Left ventricle myocardium inferior (tissue), 1 donor: ENCODE data around the gene RSAD2. TPM values are rescaled to one million over a fixed set of nuclear protein-coding genes. Genes with fewer than 3 reads are reported as not detected.

Experiments
- DNase-seq: peaks from one replicate; pipeline ENCODE4 v3.0.0-alpha.2; 2020
- H3K27ac ChIP-seq: fragments of 200-600 bp; replicated peaks from 2 replicates; pipeline ENCODE4 v1.8.0; 2021
- H3K27me3 ChIP-seq: fragments of 200-600 bp; 2 replicates; pipeline ENCODE4 v1.8.0; 2021; ENCODE audit warnings: low read depth
- H3K36me3 ChIP-seq: fragments of 200-600 bp; 2 replicates; pipeline ENCODE4 v1.8.0; 2021
- H3K4me1 ChIP-seq: fragments of 200-600 bp; 2 replicates; pipeline ENCODE4 v1.8.0; 2021
- H3K4me3 ChIP-seq: fragments of 200-600 bp; 2 replicates; pipeline ENCODE4 v1.8.0; 2021; ENCODE audit warnings: mild to moderate bottlenecking, moderate library complexity
- H3K9me3 ChIP-seq: fragments of 200-600 bp; replicated peaks from 2 replicates; pipeline ENCODE4 v1.8.0; 2021
- CTCF ChIP-seq: fragments of 200-600 bp; IDR thresholded peaks from 2 replicates; pipeline ENCODE4 v1.8.0; 2021; ENCODE audit warnings: antibody characterized with exemption, mild to moderate bottlenecking, borderline replicate concordance
- intact Hi-C: fragments of 100-400 bp; cut with micrococcal nuclease; formaldehyde crosslinking; loops from one replicate; pipeline ENCODE4 v1.11.0; 2022
- total RNA-seq: library from RNA; stranded (reverse); fragmentation: NEBNext Ultra II Directional; extraction: Animal tissue kit (Norgen Biotek cat#: 25700); gene quantifications from one replicate; pipeline ENCODE4 v1.2.1, GENCODE V29; 2021
- donor health status: DM: no; HTN: yes; CAD: no; lungs with severe emphysema.

The RSAD2 gene
- total RNA-seq, 1 donor from 2014 or later: 2.4 TPM

GRCh38 chr2:6845903-6846302, 31.7 kb upstream of the RSAD2 start:
- H3K36me3 ChIP-seq: peaks cover 82% of the 10 kb centered on the region
- no peaks in the 10 kb centered on the region for H3K4me1 ChIP-seq
- H3K9me3 ChIP-seq: peaks cover 98% of the 10 kb centered on the region
- no peak overlapping the region for H3K27ac ChIP-seq
- TF ChIP-seq CTCF: no peak
- intact Hi-C loops: no loop called here
- no peaks in the 10 kb centered on the region for H3K27me3 ChIP-seq
- H3K4me3 ChIP-seq: no peak overlapping the region
- DNase-seq: no peak

GRCh38 chr2:6846540-6846939, 31.0 kb upstream of the RSAD2 start:
- peaks cover 97% of the 10 kb centered on the region for H3K9me3 ChIP-seq

GRCh38 chr2:6846967-6847681, 30.5 kb upstream of the RSAD2 start:
- Histone ChIP-seq H3K4me3 (no peak overlapping the region), H3K4me1 (no peaks in the 10 kb centered on the region), H3K27ac (no peak overlapping the region), H3K9me3 (peaks cover 92% of the 10 kb centered on the region), H3K36me3 (peaks cover 92% of the 10 kb centered on the region), H3K27me3 (no peaks in the 10 kb centered on the region)
- TF ChIP-seq CTCF: no peak
- intact Hi-C loops: no loop called here
- no peak for DNase-seq

More at GRCh38 chr2:6846540-6846939, 31.0 kb upstream of the RSAD2 start:
- intact Hi-C loops: no loop called here
- TF ChIP-seq CTCF: no peak
- DNase-seq: no peak
- Histone ChIP-seq H3K27me3 (no peaks in the 10 kb centered on the region), H3K4me1 (no peaks in the 10 kb centered on the region), H3K36me3 (peaks cover 88% of the 10 kb centered on the region), H3K27ac (no peak overlapping the region), H3K4me3 (no peak overlapping the region)

- Histone ChIP-seq H3K27me3 (no peaks in the 10 kb centered on the region), H3K4me3 (no peak overlapping the region), H3K9me3 (peaks cover 41% of the 10 kb centered on the region), H3K4me1 (no peaks in the 10 kb centered on the region), H3K27ac (no peak overlapping the region), H3K36me3 (peaks cover 59% of the 10 kb centered on the region)
- intact Hi-C loops: no loop called here
- TF ChIP-seq CTCF: no peak
- DNase-seq: no peak
Measured at GRCh38 chr2:6852195-6852594, 25.4 kb upstream of the RSAD2 start.

GRCh38 chr2:6854416-6854815, 23.2 kb upstream of the RSAD2 start:
- Histone ChIP-seq H3K4me3 (no peak overlapping the region), H3K9me3 (peaks cover 36% of the 10 kb centered on the region), H3K27me3 (no peaks in the 10 kb centered on the region), H3K27ac (no peak overlapping the region), H3K36me3 (peaks cover 57% of the 10 kb centered on the region), H3K4me1 (no peaks in the 10 kb centered on the region)
- no peak for TF ChIP-seq CTCF
- no peak for DNase-seq
- intact Hi-C loops: no loop called here
